ENCODE data around the gene NAA50.

DNA sequence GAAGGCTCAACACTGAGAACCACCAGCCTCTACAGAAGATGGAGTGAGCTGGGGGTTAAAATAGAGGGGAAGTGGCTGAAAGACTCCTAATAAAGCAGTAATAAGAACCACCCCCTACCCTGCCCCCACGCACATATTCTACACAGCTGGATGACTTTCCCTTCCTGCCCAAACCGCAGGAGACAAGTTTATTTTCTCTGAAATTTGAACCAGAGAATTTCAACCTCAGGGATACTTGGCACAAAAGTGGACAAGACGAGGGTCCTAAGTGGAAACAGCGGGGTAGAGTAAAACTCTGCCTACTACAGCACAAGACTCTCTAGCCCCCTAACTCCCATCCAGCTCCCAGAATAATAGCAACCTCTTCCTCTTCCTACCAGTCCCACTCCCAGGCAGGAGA lies 78.0 kb downstream of the NAA50 start:
- TF ChIP-seq, protein P1, sequence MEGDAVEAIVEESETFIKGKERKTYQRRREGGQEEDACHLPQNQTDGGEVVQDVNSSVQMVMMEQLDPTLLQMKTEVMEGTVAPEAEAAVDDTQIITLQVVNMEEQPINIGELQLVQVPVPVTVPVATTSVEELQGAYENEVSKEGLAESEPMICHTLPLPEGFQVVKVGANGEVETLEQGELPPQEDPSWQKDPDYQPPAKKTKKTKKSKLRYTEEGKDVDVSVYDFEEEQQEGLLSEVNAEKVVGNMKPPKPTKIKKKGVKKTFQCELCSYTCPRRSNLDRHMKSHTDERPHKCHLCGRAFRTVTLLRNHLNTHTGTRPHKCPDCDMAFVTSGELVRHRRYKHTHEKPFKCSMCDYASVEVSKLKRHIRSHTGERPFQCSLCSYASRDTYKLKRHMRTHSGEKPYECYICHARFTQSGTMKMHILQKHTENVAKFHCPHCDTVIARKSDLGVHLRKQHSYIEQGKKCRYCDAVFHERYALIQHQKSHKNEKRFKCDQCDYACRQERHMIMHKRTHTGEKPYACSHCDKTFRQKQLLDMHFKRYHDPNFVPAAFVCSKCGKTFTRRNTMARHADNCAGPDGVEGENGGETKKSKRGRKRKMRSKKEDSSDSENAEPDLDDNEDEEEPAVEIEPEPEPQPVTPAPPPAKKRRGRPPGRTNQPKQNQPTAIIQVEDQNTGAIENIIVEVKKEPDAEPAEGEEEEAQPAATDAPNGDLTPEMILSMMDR (IDR thresholded peaks at IDR 0.05; ENCODE audit: low read length), result no peak
- no peak for TF ChIP-seq EZH2 (IDR thresholded peaks at IDR 0.05; ENCODE audit: borderline replicate concordance, low read length)
